ENCODE results near the gene ZCCHC3.

Gene ZCCHC3

DNA sequence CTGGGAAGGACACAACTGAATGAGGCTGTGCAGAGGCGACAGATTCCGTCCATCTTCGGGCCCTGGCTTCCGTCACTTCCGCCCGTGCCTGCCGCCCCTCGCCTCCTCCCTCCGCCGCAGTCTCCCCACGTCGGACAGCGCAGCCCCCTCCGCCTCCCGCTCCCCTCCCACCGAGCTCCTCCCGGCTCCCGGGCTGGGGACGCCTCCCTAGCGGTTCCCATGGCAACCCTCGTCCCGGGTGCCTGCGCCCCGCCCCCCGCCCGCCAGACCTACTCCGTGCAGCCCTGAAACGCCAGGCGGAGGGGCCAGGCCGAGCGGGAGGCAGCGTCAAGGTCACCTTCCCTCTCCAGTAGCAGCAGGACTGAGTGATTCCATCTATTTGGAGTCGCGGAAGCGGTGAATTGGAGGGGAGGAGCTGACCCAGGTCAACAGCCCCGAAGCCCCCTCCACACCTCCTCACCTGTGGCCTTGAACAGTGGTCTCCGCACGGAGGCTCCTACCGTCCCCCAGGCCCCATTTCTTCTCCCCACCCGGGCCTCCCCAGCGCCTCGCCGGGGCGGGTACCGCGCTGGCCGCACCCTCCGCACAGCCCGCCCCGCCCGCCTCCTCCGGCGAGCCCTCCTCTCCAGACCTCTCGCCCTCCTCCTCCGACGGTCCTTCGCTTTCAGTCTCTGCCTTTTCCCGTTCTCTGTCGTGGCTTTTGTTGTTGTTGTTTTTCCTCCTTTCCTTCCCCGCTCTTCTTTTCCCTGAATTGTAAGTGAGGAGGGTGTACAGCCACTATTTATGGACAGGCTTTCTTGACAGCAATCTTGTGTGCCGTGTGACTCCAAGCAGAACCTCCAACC is 50.5 kb downstream of the ZCCHC3 start:
- peak; percentile 95 to 97 for DNase-seq

DNA sequence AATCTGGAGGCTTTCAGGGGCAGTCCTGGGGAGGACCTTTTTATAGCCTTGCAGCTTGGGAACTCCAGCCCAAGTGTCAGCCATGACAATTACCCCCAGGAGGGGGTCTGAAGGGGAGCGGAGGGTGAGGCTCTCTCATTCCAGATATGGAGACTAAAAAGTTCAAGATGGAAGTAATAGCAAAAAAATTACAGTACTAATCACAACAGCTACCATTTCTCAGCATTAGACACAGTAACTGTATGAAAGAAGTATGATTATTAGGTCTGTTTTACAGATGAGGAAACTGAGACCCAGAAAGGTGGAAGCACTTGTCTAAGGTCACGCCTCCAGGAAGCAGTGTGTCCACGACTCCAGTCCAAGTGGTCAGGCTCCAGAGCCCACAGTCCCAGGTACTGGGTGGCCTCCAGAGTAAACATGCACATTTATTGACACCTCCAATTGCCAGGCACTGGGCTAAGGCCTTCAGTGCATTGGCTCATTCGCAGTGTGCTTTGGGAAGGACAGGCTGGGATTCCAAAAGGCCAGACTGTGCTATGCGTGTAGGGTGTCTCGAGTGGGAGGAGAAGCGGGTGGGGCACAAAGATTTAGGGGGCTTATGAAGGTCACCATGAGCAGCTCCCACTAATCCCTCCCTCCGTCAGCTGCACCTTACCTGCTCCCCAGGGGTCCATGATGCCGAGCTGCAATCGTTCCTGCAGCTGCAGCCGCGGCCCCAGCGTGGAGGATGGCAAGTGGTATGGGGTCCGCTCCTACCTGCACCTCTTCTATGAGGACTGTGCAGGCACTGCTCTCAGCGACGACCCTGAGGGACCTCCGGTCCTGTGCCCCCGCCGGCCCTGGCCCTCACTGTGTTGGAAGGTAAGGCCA is 51.8 kb downstream of the ZCCHC3 start:
- no peak for DNase-seq
